Measurements from ENCODE around the gene SH2B3.
"Not testable (repeated sequence)": the region's sequence is repeated elsewhere in the genome, so short reads cannot be mapped to it uniquely, and the experiment has no call there.

Gene SH2B3

GRCh38 chr12:111387747-111388323, 17.9 kb upstream of the SH2B3 start:
- no peak for DNase-seq

DNA sequence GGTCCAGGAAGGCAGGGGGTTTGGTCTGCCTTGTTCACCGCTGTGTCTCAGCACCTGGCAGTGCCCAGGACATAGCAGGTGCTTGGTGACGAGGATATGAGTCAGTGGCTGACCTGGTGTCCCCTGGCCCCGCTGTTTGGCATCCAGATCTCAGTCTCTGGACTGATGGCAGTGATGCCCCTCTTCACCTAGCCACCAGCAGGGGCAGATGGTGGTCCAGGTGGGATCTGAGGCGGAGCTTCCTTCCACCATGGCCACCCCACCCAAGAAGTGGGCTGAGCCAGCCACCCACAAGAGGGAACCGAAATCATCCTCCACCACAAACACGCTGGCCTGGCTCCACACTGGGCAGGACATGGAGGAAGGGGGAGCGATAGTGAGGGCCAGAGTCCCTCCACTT, 16.1 kb upstream of the SH2B3 start:
- DNase-seq: no peak

DNA sequence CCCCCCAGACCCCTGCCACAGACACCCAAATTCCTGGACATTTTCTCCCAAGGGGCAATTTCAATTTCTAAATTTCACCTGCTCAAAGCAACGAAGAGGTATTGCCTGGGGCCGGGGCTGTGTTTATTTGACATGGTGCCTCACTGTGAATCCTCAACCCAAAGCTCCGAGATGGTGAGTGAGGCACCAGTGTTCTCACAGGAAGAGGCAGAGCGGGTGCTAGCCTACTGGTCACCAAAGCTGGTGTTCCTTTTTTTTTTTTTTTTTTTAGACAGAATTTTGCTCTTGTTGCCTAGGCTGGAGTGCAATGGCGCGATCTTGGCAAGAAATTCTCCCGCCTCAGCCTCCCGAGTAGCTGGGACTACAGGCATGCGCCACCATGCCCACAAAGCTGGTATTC, 14.8 kb upstream of the SH2B3 start:
- no peak for DNase-seq

- DNase-seq: no peak
These were observed 11.9 kb upstream of the SH2B3 start for GRCh38 chr12:111393700-111394300.

DNA sequence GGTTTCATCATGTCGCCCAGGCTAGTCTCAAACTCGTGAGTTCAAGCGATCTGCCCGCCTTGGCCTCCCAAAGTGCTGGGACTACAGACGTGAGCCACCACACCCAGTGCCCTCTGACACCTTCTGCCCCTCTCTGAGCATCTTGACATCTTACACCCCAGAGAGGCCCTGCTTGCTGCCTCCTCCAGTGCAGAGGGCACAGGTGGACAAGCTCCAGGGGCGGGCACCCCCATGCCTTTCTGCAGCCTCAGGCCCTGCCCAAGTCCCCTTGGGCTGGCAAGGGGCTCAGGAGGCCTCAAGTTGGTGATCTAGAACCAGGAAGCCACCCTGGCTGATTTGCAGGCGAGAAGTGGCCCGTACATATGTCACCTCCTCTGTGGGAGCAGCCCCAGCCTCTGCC, 11.2 kb upstream of the SH2B3 start:
- DNase-seq: no peak

DNA sequence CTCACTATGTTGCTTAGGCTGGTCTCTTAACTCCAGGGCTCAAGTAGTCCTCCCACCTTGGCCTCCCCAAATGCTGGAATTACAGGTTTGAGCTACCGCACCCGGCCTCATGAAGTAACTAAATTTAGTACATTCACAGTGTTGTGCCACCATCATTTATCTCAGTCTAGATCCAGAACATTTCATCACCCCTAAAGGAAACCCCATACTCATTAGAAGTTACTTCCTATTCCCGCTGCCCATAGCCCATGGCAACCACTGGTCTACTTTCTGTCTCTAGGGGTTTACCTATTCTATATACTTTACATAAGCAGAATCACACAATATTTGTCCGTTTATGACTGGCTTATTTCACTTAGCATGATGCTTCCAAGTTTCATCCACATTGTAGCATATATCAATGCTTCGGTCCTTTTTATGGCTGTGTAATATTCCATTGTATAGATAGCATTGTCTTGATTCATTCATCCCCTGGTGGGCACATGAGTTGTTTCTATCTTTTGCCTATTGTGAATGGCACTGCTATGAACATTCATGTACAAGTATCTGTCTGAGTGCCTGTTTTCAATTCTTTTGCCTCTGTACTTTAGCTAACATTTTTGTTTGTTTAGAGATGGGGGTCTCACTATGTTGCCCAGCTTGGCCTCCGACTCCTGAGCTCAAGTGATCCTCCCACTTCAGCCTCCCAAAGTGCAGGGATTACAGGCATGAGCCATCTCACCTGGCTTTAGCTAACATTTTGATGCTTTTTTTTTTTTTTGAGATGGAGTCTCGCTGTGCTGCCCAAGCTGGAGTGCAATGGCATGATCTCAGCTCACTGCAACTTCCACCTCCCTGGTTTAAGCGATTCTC, 10.2 kb upstream of the SH2B3 start:
- no peak for DNase-seq

DNA sequence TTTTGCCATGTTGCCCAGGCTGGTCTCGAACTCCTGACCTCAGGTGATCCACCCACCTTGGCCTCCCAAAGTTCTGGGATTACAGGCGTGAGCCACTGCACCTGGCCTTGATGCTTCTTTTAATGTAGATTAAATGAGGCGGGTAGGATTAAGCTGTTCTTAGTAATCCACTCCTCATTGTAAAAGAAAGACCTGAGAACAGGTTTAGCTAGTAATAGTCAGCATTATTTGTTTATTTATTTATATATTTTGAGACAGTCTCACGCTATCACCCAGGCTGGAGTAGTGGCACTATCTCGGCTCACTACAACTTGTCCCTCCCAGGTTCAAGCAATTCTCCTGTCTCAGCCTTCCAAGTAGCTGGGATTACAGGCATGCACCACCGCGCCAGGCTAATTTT, 9.5 kb upstream of the SH2B3 start:
- not testable (repeated sequence) for DNase-seq

DNA sequence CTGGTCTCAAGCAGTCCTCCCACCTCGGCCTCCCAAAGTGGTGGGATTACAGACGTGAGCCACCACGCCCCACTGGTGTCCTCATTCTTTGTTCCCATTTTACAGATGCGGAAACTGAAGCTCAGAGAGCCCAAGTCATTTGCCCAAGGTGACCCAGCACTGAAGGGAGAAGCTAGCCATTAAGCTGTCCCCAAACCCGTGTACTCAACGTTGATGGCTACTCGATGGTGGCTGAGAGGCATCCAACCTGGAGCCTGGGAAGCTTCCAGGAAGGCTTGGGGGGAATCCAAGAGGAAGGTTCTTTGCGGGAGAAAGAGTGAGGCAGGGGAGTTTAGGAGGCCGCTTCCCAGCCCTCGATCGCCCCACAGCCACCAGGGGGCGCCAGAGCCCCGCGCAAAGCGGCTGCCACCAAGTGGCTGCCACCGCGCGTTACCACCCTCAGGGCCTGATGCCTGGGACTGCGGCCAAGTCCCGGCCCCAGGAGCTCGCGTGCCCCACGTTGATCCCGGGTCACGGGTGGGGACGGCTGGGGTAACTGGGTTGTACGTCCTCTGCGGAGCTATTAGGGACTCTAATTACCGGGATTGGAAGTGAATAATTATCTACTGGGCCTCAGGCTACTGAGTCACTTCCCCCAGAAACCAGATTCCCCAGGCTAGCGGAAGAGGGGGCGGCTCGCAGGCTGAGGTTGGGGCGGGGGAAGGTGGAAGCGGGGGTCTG, 8.8 kb upstream of the SH2B3 start:
- DNase-seq: peak; percentile 80

GRCh38 chr12:111398530-111398929, 7.2 kb upstream of the SH2B3 start:
- no peak for DNase-seq

GRCh38 chr12:111399741-111400404, 5.8 kb upstream of the SH2B3 start:
- not testable (repeated sequence) for DNase-seq

- no peak for DNase-seq
These were observed 4.5 kb upstream of the SH2B3 start for GRCh38 chr12:111401167-111401605.

DNA sequence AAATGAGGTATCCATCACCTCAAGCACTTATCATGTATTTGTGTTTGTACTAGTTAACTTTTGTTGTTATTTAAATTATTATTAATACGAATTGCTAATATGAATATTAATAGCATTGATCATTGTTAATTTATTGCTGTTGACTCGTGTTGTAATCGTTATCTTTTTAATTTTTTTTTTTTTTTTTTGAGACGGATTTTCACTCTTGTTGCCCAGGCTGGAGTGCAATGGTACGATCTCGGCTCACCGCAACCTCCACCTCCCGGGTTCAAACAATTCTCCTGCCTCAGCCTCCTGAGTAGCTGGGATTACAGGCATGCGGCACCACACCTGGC, 3.3 kb upstream of the SH2B3 start:
- not testable (repeated sequence) for DNase-seq

DNA sequence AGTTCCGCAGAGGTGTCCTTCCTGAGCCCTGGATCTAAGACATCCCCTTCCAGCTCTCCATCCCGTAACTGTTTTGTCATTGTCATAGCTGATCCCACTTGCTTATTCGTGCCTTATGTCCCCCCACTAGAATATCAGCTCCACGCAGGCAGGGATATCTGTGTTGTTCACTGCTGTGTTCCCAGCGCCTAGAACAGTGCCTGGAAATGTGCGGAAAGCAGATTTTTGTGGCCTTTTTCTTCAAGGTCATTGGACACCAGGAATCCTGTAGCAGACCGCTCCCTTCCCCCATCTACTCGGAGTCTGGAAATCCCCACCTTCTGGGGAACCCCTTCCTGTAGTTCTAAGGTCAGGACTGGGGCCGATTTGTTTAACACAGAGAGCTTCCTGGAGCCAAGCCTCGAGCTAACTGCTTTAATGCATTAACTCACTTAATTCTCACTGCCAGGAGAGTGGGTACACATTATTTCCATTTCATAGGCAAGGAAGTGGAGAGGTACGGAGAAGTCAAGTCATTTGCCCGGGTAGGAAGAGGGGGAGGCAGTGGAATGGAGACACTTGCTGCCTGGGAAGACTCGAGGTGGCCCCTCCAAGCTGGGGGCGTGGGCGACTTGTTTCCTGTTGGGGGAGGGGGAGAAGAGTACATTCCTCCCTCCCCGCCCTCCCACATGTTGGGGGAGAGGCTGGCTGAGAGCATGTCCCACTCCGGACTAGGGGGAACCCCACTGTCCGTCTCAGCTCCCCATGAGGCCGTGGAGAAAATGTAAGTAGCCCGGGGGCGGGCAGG, 1.2 kb upstream of the SH2B3 start:
- no peak for DNase-seq

DNA sequence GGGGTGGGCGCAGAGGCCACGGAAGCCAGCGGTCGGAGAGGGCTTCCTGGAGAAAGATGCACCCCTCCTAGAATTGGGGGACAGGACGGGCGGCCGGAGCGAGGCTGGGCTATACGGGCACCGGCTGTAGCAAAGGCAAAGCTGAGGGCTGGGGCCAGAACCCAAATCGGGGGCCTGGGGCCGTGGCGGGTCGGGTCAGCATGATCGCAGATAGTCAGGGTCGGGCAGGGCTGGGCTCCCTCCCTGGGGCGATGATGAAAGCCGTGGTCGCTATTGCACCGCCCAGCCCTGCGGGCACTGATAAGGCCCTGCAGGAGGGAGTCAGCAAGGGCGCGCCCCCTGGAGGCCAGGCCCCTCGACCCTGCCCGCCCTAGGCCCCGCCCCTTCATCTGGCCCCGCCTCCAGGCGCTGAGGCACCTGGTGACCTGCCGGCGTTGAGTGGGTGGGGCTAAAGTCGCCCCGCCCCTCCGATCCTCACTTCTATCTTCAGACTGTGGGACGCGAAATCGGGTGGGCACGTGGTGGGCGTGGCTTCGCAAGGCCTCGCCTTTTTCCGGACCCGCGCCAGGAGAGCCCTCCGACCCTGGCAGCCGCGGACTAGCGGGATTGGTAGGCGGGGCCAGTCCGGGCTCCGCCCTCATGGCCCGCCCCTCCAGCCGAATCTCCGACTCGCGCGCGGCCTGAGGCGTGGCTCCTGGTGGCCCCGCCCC, 419 bp upstream of the SH2B3 start:
- peak; percentile 79 to 89 for DNase-seq

- no peak for DNase-seq
These were observed 1.0 kb downstream of the SH2B3 start for GRCh38 chr12:111406474-111407376.

GRCh38 chr12:111407377-111408115, 1.8 kb downstream of the SH2B3 start:
- DNase-seq: no peak

- no peak for DNase-seq
These were observed 2.4 kb downstream of the SH2B3 start for GRCh38 chr12:111408116-111408440.

DNA sequence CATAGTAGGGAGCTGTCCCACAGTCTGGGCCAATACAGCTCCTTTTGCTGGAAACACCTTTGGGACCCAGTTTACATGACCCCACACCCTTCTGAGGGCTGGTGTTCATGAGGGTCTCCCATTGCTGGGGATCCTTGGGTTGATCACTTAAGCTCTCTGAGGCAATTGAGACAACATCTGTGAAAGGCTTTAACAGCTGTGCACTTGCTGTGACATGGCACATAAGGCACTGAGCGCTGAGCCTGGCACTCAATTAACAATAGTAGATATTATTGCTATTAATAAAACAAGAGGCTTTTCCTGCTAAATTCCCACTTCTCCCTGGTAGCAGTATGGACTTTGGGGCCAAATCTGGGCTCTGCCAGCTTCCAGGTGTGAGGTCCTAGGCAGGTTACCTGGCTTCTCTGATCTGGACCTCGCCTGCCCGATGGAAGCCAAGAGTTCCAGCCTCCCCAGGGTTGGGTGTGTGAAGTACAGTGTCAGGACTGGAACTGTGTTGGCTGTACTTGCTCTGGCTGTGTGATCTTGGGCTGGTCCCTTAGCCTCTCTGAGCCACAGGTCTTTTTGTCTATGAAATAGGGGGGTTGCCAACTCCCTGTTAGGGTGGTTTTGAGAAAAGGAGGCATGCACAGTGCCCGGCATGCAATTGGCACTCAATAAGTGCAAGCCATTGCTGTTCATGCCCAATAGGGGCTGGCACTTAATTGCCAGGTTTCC, 3.1 kb downstream of the SH2B3 start:
- DNase-seq: no peak

- DNase-seq: no peak
These were observed 3.7 kb downstream of the SH2B3 start for GRCh38 chr12:111409403-111409779.
